ENCODE measurements around the gene SULF2. TPM values are rescaled to one million over a fixed set of nuclear protein-coding genes. Genes with fewer than 3 reads are reported as not detected.

SULF2 gene
- total and polyA plus RNA-seq, 9 of the 15 experiments (the other 6 are each of a cell fraction or from before 2014, with no cell fraction given): 0.33 TPM; not detected in 8

GRCh38 chr20:47724396-47724795 is 60.9 kb downstream of the SULF2 start:
- no peak overlapping the region for H3K4me3 ChIP-seq
- peaks cover 16 to 36% of the 10 kb centered on the region in 2 experiments; a peak in 4 of 5 replicates for H3K27me3 ChIP-seq (ENCODE audit: control insufficient read depth in 2 of 2, insufficient read depth in 2 of 2, low read length in 2 of 2)
- ChIA-PET POLR2A (interaction anchor here (0.7 to 1.3 kb wide), 4 partner anchors 18 to 1788 kb away, joined by 3 to 4 read pairs (median 4); no protein-coding TSS in a partner anchor), CTCF (ENCODE audit: low intra/inter-chr PET ratio) (no interaction called here)
- ATAC-seq: no peak
- TF ChIP-seq TSC22D4 (tag; IDR thresholded peaks at IDR 0.05): no peak
- peak in 1 of 3 experiments; percentile 53; a peak in 2 of 6 replicates for TF ChIP-seq ZBTB11 (CRISPR knock-in tag; IDR thresholded peaks at IDR 0.05)
- no peak overlapping the region for H2AFZ ChIP-seq (ENCODE audit: low read depth, low read length)
- in situ Hi-C loops (cut with MboI) (no loop called here), intact Hi-C loops (cut with micrococcal nuclease) (loop anchor here (2.0 kb wide), 1 partner anchor 896 kb away; no protein-coding TSS in a partner anchor)
- no peaks in the 10 kb centered on the region for H3K9me1 ChIP-seq (ENCODE audit: control insufficient read depth, insufficient read depth, low read length)
- WGBS (ENCODE audit: insufficient coverage, low coverage, missing lambda C conversion rate): 18% methylated on average over 6 of the region's 6 CpGs
- no peak for DNase-seq (ENCODE audit: extremely low read depth in 1 of 4, low spot score in 3 of 4)
- H3K27ac ChIP-seq (ENCODE audit: extremely low read depth, low read depth, low read length): no peak overlapping the region
- no peak overlapping the region for H3K4me2 ChIP-seq (ENCODE audit: insufficient read depth, low read length)
- no peak for FAIRE-seq
- 0 out of 5 replicates have a peak, but pooled peaks cover 0 to 6% of the 10 kb centered on the region in 2 experiments for H3K4me1 ChIP-seq (replicated peaks in 1 of 2; ENCODE audit: control insufficient read depth in 2 of 2, insufficient read depth in 2 of 2, low read length in 2 of 2)
- 0 out of 4 replicates have a peak overlapping the region, but pooled peaks of 1 of the 2 experiments have one; percentile 29 for H3K9ac ChIP-seq (ENCODE audit: insufficient read depth in 1 of 2, low read depth in 2 of 2, low read length in 2 of 2)
- H3K79me2 ChIP-seq (ENCODE audit: control insufficient read depth, insufficient read depth, low read length): no peaks in the 10 kb centered on the region
- H4K20me1 ChIP-seq (replicated peaks; ENCODE audit: control insufficient read depth, insufficient read depth, low read length): no peaks in the 10 kb centered on the region
- no peaks in the 10 kb centered on the region for H3K36me3 ChIP-seq (ENCODE audit: control insufficient read depth, insufficient read depth, low read length)
- no peaks in the 10 kb centered on the region; the same call in 1 of the 2 replicates for H3K9me3 ChIP-seq (replicated peaks; ENCODE audit: control insufficient read depth, insufficient read depth, low read depth, low read length)
- no TSS peak for BruUV-seq (replicated peaks)
